Measurements from ENCODE around the gene AMOTL2. TPM values are rescaled to one million over a fixed set of nuclear protein-coding genes. Genes with fewer than 3 reads are reported as not detected.
A peak's percentile ranks its signal among the peaks of the same experiment; 100 is the strongest.

The AMOTL2 gene
- total and polyA plus RNA-seq, 2 donors = 3.6 to 7.3 TPM

- no peak for DNase-seq (ENCODE audit: low read depth in 6 of 9, low spot score in 9 of 9)
- no peaks in the 10 kb centered on the region for H3K9me3 ChIP-seq (ENCODE audit: control insufficient read depth in 2 of 2, insufficient read depth in 1 of 2, low read length in 1 of 2)
- H3K4me3 ChIP-seq (ENCODE audit: low read length in 2 of 2) = no peak overlapping the region
- WGBS = 97% methylated on average over 2 of the region's 2 CpGs
- H3K27ac ChIP-seq (ENCODE audit: low read depth in 1 of 2, low read length in 1 of 2) = no peak overlapping the region
- peaks cover 0 to 5% of the 10 kb centered on the region in 2 donors for H3K4me1 ChIP-seq (ENCODE audit: control insufficient read depth in 2 of 2, insufficient read depth in 2 of 2, low read length in 2 of 2)
- no peaks in the 10 kb centered on the region for H3K36me3 ChIP-seq (ENCODE audit: control insufficient read depth in 2 of 2, insufficient read depth in 2 of 2, low read length in 1 of 2)
- peaks cover 12 to 34% of the 10 kb centered on the region in 2 donors for H3K27me3 ChIP-seq (ENCODE audit: control insufficient read depth in 2 of 2, insufficient read depth in 1 of 2, low read length in 1 of 2)
Observed at GRCh38 chr3:134318166-134318565, 56.1 kb downstream of the AMOTL2 start.

- no peak overlapping the region for H3K4me3 ChIP-seq (ENCODE audit: low read length in 2 of 2)
- WGBS = 94% methylated on average over 6 of the region's 6 CpGs
- DNase-seq (ENCODE audit: low read depth in 6 of 9, low spot score in 9 of 9) = no peak
- peaks cover 0 to 5% of the 10 kb centered on the region in 2 donors for H3K4me1 ChIP-seq (ENCODE audit: control insufficient read depth in 2 of 2, insufficient read depth in 2 of 2, low read length in 2 of 2)
- peaks cover 18 to 42% of the 10 kb centered on the region in 2 donors for H3K27me3 ChIP-seq (ENCODE audit: control insufficient read depth in 2 of 2, insufficient read depth in 1 of 2, low read length in 1 of 2)
- no peaks in the 10 kb centered on the region for H3K9me3 ChIP-seq (ENCODE audit: control insufficient read depth in 2 of 2, insufficient read depth in 1 of 2, low read length in 1 of 2)
- H3K27ac ChIP-seq (ENCODE audit: low read depth in 1 of 2, low read length in 1 of 2) = no peak overlapping the region
- no peaks in the 10 kb centered on the region for H3K36me3 ChIP-seq (ENCODE audit: control insufficient read depth in 2 of 2, insufficient read depth in 2 of 2, low read length in 1 of 2)
Observed at GRCh38 chr3:134317106-134317947, 56.9 kb downstream of the AMOTL2 start.

GRCh38 chr3:134315286-134316106 is 58.8 kb downstream of the AMOTL2 start:
- H3K4me3 ChIP-seq (ENCODE audit: low read length in 2 of 2) = no peak overlapping the region
- H3K36me3 ChIP-seq (ENCODE audit: control insufficient read depth in 2 of 2, insufficient read depth in 2 of 2, low read length in 1 of 2) = no peaks in the 10 kb centered on the region
- no peak overlapping the region for H3K27ac ChIP-seq (ENCODE audit: low read depth in 1 of 2, low read length in 1 of 2)
- peaks cover 21 to 56% of the 10 kb centered on the region in 2 donors for H3K27me3 ChIP-seq (ENCODE audit: control insufficient read depth in 2 of 2, insufficient read depth in 1 of 2, low read length in 1 of 2)
- no peaks in the 10 kb centered on the region for H3K9me3 ChIP-seq (ENCODE audit: control insufficient read depth in 2 of 2, insufficient read depth in 1 of 2, low read length in 1 of 2)
- WGBS = 88% methylated on average over 14 of the region's 14 CpGs
- peaks cover 0 to 5% of the 10 kb centered on the region in 2 donors for H3K4me1 ChIP-seq (ENCODE audit: control insufficient read depth in 2 of 2, insufficient read depth in 2 of 2, low read length in 2 of 2)
- DNase-seq (ENCODE audit: low read depth in 6 of 9, low spot score in 9 of 9) = no peak

GRCh38 chr3:134314588-134315285 is 59.5 kb downstream of the AMOTL2 start:
- H3K4me3 ChIP-seq (ENCODE audit: low read length in 2 of 2) = no peak overlapping the region
- H3K4me1 ChIP-seq (ENCODE audit: control insufficient read depth in 2 of 2, insufficient read depth in 2 of 2, low read length in 2 of 2) = peaks cover 0 to 6% of the 10 kb centered on the region in 2 donors
- peaks cover 21 to 57% of the 10 kb centered on the region in 2 donors for H3K27me3 ChIP-seq (ENCODE audit: control insufficient read depth in 2 of 2, insufficient read depth in 1 of 2, low read length in 1 of 2)
- no peak for DNase-seq (ENCODE audit: low read depth in 6 of 9, low spot score in 9 of 9)
- no peaks in the 10 kb centered on the region for H3K36me3 ChIP-seq (ENCODE audit: control insufficient read depth in 2 of 2, insufficient read depth in 2 of 2, low read length in 1 of 2)
- H3K9me3 ChIP-seq (ENCODE audit: control insufficient read depth in 2 of 2, insufficient read depth in 1 of 2, low read length in 1 of 2) = no peaks in the 10 kb centered on the region
- 99% methylated on average over 6 of the region's 6 CpGs for WGBS
- H3K27ac ChIP-seq (ENCODE audit: low read depth in 1 of 2, low read length in 1 of 2) = no peak overlapping the region

- Histone ChIP-seq H3K36me3 (ENCODE audit: control insufficient read depth in 2 of 2, insufficient read depth in 2 of 2, low read length in 1 of 2) (no peaks in the 10 kb centered on the region), H3K27ac (ENCODE audit: low read depth in 1 of 2, low read length in 1 of 2) (no peak overlapping the region), H3K27me3 (ENCODE audit: control insufficient read depth in 2 of 2, insufficient read depth in 1 of 2, low read length in 1 of 2) (peaks cover 21 to 57% of the 10 kb centered on the region in 2 donors), H3K9me3 (ENCODE audit: control insufficient read depth in 2 of 2, insufficient read depth in 1 of 2, low read length in 1 of 2) (no peaks in the 10 kb centered on the region), H3K4me1 (ENCODE audit: control insufficient read depth in 2 of 2, insufficient read depth in 2 of 2, low read length in 2 of 2) (peaks cover 0 to 9% of the 10 kb centered on the region in 2 donors), H3K4me3 (ENCODE audit: low read length in 2 of 2) (no peak overlapping the region)
- 94% methylated on average over 11 of the region's 11 CpGs for WGBS
- DNase-seq (ENCODE audit: low read depth in 6 of 9, low spot score in 9 of 9) = no peak
Observed at GRCh38 chr3:134313847-134314587, 60.2 kb downstream of the AMOTL2 start.

GRCh38 chr3:134312873-134313846 is 61.1 kb downstream of the AMOTL2 start:
- peak overlapping the region in 1 of 2 donors; percentile 43 for H3K27ac ChIP-seq (ENCODE audit: low read depth in 1 of 2, low read length in 1 of 2)
- 16% methylated on average over 73 of the region's 74 CpGs for WGBS
- H3K4me3 ChIP-seq (ENCODE audit: low read length in 2 of 2) = no peak overlapping the region
- no peak for DNase-seq (ENCODE audit: low read depth in 6 of 9, low spot score in 9 of 9)
- H3K27me3 ChIP-seq (ENCODE audit: control insufficient read depth in 2 of 2, insufficient read depth in 1 of 2, low read length in 1 of 2) = peaks cover 21 to 57% of the 10 kb centered on the region in 2 donors
- H3K9me3 ChIP-seq (ENCODE audit: control insufficient read depth in 2 of 2, insufficient read depth in 1 of 2, low read length in 1 of 2) = no peaks in the 10 kb centered on the region
- peaks cover 0 to 9% of the 10 kb centered on the region in 2 donors for H3K4me1 ChIP-seq (ENCODE audit: control insufficient read depth in 2 of 2, insufficient read depth in 2 of 2, low read length in 2 of 2)
- H3K36me3 ChIP-seq (ENCODE audit: control insufficient read depth in 2 of 2, insufficient read depth in 2 of 2, low read length in 1 of 2) = no peaks in the 10 kb centered on the region

- Histone ChIP-seq H3K36me3 (ENCODE audit: control insufficient read depth in 2 of 2, insufficient read depth in 2 of 2, low read length in 1 of 2) (no peaks in the 10 kb centered on the region), H3K27ac (ENCODE audit: low read depth in 1 of 2, low read length in 1 of 2) (no peak overlapping the region), H3K4me1 (ENCODE audit: control insufficient read depth in 2 of 2, insufficient read depth in 2 of 2, low read length in 2 of 2) (peaks cover 0 to 9% of the 10 kb centered on the region in 2 donors), H3K4me3 (ENCODE audit: low read length in 2 of 2) (no peak overlapping the region), H3K9me3 (ENCODE audit: control insufficient read depth in 2 of 2, insufficient read depth in 1 of 2, low read length in 1 of 2) (no peaks in the 10 kb centered on the region), H3K27me3 (ENCODE audit: control insufficient read depth in 2 of 2, insufficient read depth in 1 of 2, low read length in 1 of 2) (peaks cover 21 to 57% of the 10 kb centered on the region in 2 donors)
- 78% methylated on average over 28 of the region's 28 CpGs for WGBS
- DNase-seq (ENCODE audit: low read depth in 6 of 9, low spot score in 9 of 9) = no peak
Observed at GRCh38 chr3:134312072-134312872, 62.0 kb downstream of the AMOTL2 start.

Data from thymus (tissue), 11 donors.